H1 (cell line): ENCODE results near the gene C2orf92. TPM values are rescaled to one million over a fixed set of nuclear protein-coding genes. Genes with fewer than 3 reads are reported as not detected.

Experiments used
- CTCF ChIA-PET: fragments of 300-600 bp; sonication (Branson Sonifier 250); formaldehyde crosslinking; loops from one replicate; lab custom pipeline; 2021; ENCODE audit not compliant: partially characterized antibody; lab: Charles Lee
- POLR2A ChIA-PET: fragments of 300-600 bp; sonication (Branson Sonifier 250); formaldehyde crosslinking; loops from one replicate; lab custom pipeline; 2021; ENCODE audit warnings: inconsistent platforms; ENCODE audit not compliant: partially characterized antibody; lab: Charles Lee
- DNase-seq, 2 experiments: peaks; one replicate each; pipeline versions ENCODE4 v3.0.0 to v3.0.0-alpha.2; 2010 to 2022; ENCODE audit warnings: low spot score in 2 of 2, low read depth in 1 of 2, mixed read lengths in 1 of 2
- FAIRE-seq: peaks from 2 replicates; lab custom pipeline; 2011; peaks lifted over from hg19 to GRCh38; lab: Jason Lieb, UNC
- H2AFZ ChIP-seq: 2 replicates; pipeline ENCODE4 v1.8.1; 2012; ENCODE audit warnings: low read length, inconsistent platforms
- H2AK5ac ChIP-seq: 2 replicates; pipeline ENCODE4 v1.6.1; 2013; ENCODE audit warnings: low read depth, low read length
- H2BK120ac ChIP-seq: replicated peaks from 2 replicates; pipeline ENCODE3; 2013; ENCODE audit warnings: low read depth, low read length, inconsistent platforms
- H2BK12ac ChIP-seq: 2 replicates; pipeline ENCODE4 v1.6.1; 2013; ENCODE audit warnings: low read depth, low read length
- H2BK15ac ChIP-seq: 2 replicates; pipeline ENCODE4 v1.6.1; 2013; ENCODE audit warnings: low read length
- H2BK20ac ChIP-seq: 2 replicates; pipeline ENCODE4 v1.6.1; 2013; ENCODE audit warnings: low read length
- H2BK5ac ChIP-seq: 2 replicates; pipeline ENCODE4 v1.6.1; 2013; ENCODE audit warnings: low read depth, low read length
- H3K14ac ChIP-seq: 2 replicates; pipeline ENCODE4 v1.6.1; 2013; ENCODE audit warnings: inconsistent platforms; ENCODE audit not compliant: insufficient read length
- H3K18ac ChIP-seq: 2 replicates; pipeline ENCODE4 v1.6.1; 2013; ENCODE audit warnings: low read length; ENCODE audit errors: extremely low read depth
- H3K23ac ChIP-seq: 2 replicates; pipeline ENCODE4 v1.6.1; 2013; ENCODE audit warnings: inconsistent platforms; ENCODE audit not compliant: insufficient read length
- H3K23me2 ChIP-seq: 2 replicates; pipeline ENCODE4 v1.6.1; 2013; ENCODE audit warnings: low read depth, low read length
- H3K27ac ChIP-seq: 2 replicates; pipeline ENCODE4 v1.6.1; 2011; ENCODE audit warnings: low read depth, low read length, inconsistent platforms
- H3K27me3 ChIP-seq, 4 experiments: replicated peaks in 1 of 4; 1 replicate in 1 of 4; 2 replicates in 3 of 4; pipeline versions ENCODE4 v1.6.1 to v1.8.1; 2011 to 2013; ENCODE audit warnings: low read length in 3 of 4, mild to moderate bottlenecking in 3 of 4, inconsistent platforms in 2 of 4, mixed read lengths in 2 of 4, moderate library complexity in 1 of 4; ENCODE audit not compliant: control insufficient read depth in 3 of 4, insufficient read depth in 3 of 4; ENCODE audit errors: extremely low read depth in 1 of 4
- H3K36me3 ChIP-seq, 4 experiments: 2 replicates each; pipeline versions ENCODE4 v1.6.1 to v1.8.1; 2011 to 2013; ENCODE audit warnings: mild to moderate bottlenecking in 4 of 4, low read length in 3 of 4, moderate library complexity in 2 of 4, control low read depth in 1 of 4, inconsistent platforms in 1 of 4; ENCODE audit not compliant: insufficient read depth in 4 of 4, control insufficient read depth in 2 of 4
- H3K4ac ChIP-seq: replicated peaks from 2 replicates; pipeline ENCODE3; 2013; ENCODE audit warnings: low read length, low read depth, mixed read lengths, inconsistent platforms; ENCODE audit not compliant: insufficient read length
- H3K4me1 ChIP-seq, 4 experiments: replicated peaks in 1 of 4; 1 replicate in 1 of 4; 2 replicates in 3 of 4; pipeline versions ENCODE4 v1.6.1 to v1.8.1; 2011 to 2013; ENCODE audit warnings: low read length in 3 of 4, inconsistent platforms in 2 of 4, mixed read lengths in 1 of 4; ENCODE audit not compliant: insufficient read depth in 4 of 4, control insufficient read depth in 3 of 4
- H3K4me2 ChIP-seq, 2 experiments: 2 replicates each; pipeline versions ENCODE4 v1.6.1 to v1.8.1; 2011 to 2013; ENCODE audit warnings: low read depth in 2 of 2, low read length in 2 of 2, control low read depth in 1 of 2, inconsistent platforms in 1 of 2, mild to moderate bottlenecking in 1 of 2; ENCODE audit not compliant: insufficient read depth in 1 of 2
- H3K4me3 ChIP-seq, 4 experiments: fragments of 200-600, 300-600 bp in 1 of 4; sonication (generic), shearing (Covaris generic), sonication (Bioruptor Twin) in 1 of 4; 2 replicates each; pipeline versions ENCODE4 v1.5.1 to v1.8.1; 2011 to 2016; ENCODE audit warnings: low read length in 4 of 4, low read depth in 3 of 4, control low read depth in 2 of 4, inconsistent platforms in 2 of 4, mild to moderate bottlenecking in 2 of 4, mixed read lengths in 1 of 4, moderate library complexity in 1 of 4; ENCODE audit not compliant: insufficient read depth in 2 of 4; ENCODE audit errors: extremely low read depth in 1 of 4
- H3K56ac ChIP-seq: replicated peaks from 2 replicates; pipeline ENCODE3; 2013; ENCODE audit warnings: low read depth, mild to moderate bottlenecking, mixed read lengths, low read length, inconsistent platforms; ENCODE audit not compliant: insufficient read length
- H3K79me1 ChIP-seq: 2 replicates; pipeline ENCODE4 v1.6.1; 2013; ENCODE audit warnings: low read depth, low read length, control low read depth
- H3K79me2 ChIP-seq, 2 experiments: 2 replicates each; pipeline versions ENCODE4 v1.6.1 to v1.8.1; 2012 to 2013; ENCODE audit warnings: low read length in 2 of 2, mild to moderate bottlenecking in 2 of 2, inconsistent platforms in 1 of 2; ENCODE audit not compliant: insufficient read depth in 2 of 2, control insufficient read depth in 1 of 2
- H3K9ac ChIP-seq, 4 experiments: replicated peaks in 1 of 4; 1 replicate in 1 of 4; 2 replicates in 3 of 4; pipeline versions ENCODE4 v1.6.1 to v1.8.1; 2011 to 2013; ENCODE audit warnings: low read depth in 3 of 4, low read length in 3 of 4, control low read depth in 2 of 4, mild to moderate bottlenecking in 2 of 4, moderate library complexity in 2 of 4, inconsistent platforms in 1 of 4; ENCODE audit errors: extremely low read depth in 1 of 4
- H3K9me3 ChIP-seq, 2 experiments: 2 replicates each; pipeline versions ENCODE4 v1.6.1 to v1.8.1; 2012 to 2013; ENCODE audit warnings: mild to moderate bottlenecking in 2 of 2, moderate library complexity in 2 of 2, control low read depth in 1 of 2, inconsistent platforms in 1 of 2, low read depth in 1 of 2, low read length in 1 of 2, mixed read lengths in 1 of 2; ENCODE audit not compliant: insufficient read depth in 2 of 2
- H4K20me1 ChIP-seq, 2 experiments: replicated peaks in 1 of 2; 2 replicates each; pipeline versions ENCODE3 to v1.8.1; 2011 to 2013; ENCODE audit warnings: inconsistent platforms in 2 of 2, low read length in 2 of 2, mild to moderate bottlenecking in 1 of 2; ENCODE audit not compliant: insufficient read depth in 2 of 2, control insufficient read depth in 1 of 2
- H4K5ac ChIP-seq: 2 replicates; pipeline ENCODE4 v1.6.1; 2013; ENCODE audit warnings: low read length, low read depth, mixed read lengths, inconsistent platforms; ENCODE audit not compliant: insufficient read length
- H4K8ac ChIP-seq: 2 replicates; pipeline ENCODE4 v1.8.0; 2013; ENCODE audit warnings: mild to moderate bottlenecking, moderate library complexity, low read length, inconsistent platforms; ENCODE audit not compliant: insufficient read depth; ENCODE audit errors: extremely low read depth
- H4K91ac ChIP-seq: replicated peaks from 2 replicates; pipeline ENCODE3; 2013; ENCODE audit warnings: low read length, mixed read lengths, inconsistent platforms; ENCODE audit not compliant: insufficient read length
- BCL11A ChIP-seq, 2 experiments: IDR thresholded peaks; one replicate each; pipeline ENCODE4 v1.6.1; 2011; ENCODE audit warnings: low read depth in 2 of 2, low read length in 2 of 2, mild to moderate bottlenecking in 2 of 2
- CBX5 ChIP-seq: fragments of 300-800, 300-1000 bp; sonication (generic); IDR thresholded peaks from 2 replicates; pipeline ENCODE4 v1.7.1; 2016; ENCODE audit warnings: antibody characterized with exemption, low read length, low read depth
- CBX8 ChIP-seq: fragments of 300-800, 300-1000 bp; sonication (generic); IDR thresholded peaks from 2 replicates; pipeline ENCODE4 v1.7.1; 2016; ENCODE audit warnings: low read depth, low read length, borderline replicate concordance
- CEBPB ChIP-seq: IDR thresholded peaks from 2 replicates; pipeline ENCODE4 v1.6.1; 2012; ENCODE audit warnings: low read depth, low read length
- EZH2 ChIP-seq: fragments of 200-600 bp; sonication (generic); IDR thresholded peaks from 2 replicates; pipeline ENCODE4 v1.7.1; 2012; ENCODE audit warnings: low read depth, mild to moderate bottlenecking, moderate library complexity, low read length, inconsistent platforms; ENCODE audit not compliant: severe bottlenecking
- FOSL1 ChIP-seq: IDR thresholded peaks from 2 replicates; pipeline ENCODE4 v1.6.1; 2011; ENCODE audit warnings: mild to moderate bottlenecking, low read depth, low read length, moderate library complexity; ENCODE audit not compliant: insufficient read depth
- PHF8 ChIP-seq: fragments of 200-600 bp; sonication (generic); conservative IDR thresholded peaks from 2 replicates; pipeline ENCODE4 v1.7.1; 2012; ENCODE audit warnings: low read depth, mild to moderate bottlenecking, inconsistent platforms, low read length, moderate library complexity
- SRF ChIP-seq: IDR thresholded peaks from 2 replicates; pipeline ENCODE4 v1.6.1; 2011; ENCODE audit warnings: mild to moderate bottlenecking, low read depth, low read length, moderate library complexity
- TCF12 ChIP-seq: IDR thresholded peaks from 2 replicates; pipeline ENCODE4 v1.6.1; 2011; ENCODE audit warnings: low read depth, mild to moderate bottlenecking, low read length
- USF2 ChIP-seq: IDR thresholded peaks from 2 replicates; pipeline ENCODE4 v1.6.1; 2011; ENCODE audit warnings: low read length, improper control_type of control experiment
- WGBS, 2 experiments: shearing (Covaris generic) in 1 of 2; methylation state at CpG; one replicate each; pipeline versions ENCODE4 v1.1.6 to v1.1.7; 2013 to 2015; ENCODE audit warnings: low lambda C conversion rate in 2 of 2, mixed read lengths in 2 of 2, inconsistent platforms in 1 of 2, low coverage in 1 of 2, missing lambda C conversion rate in 1 of 2; ENCODE audit not compliant: insufficient replicate concordance in 2 of 2, insufficient coverage in 1 of 2, insufficient read length in 1 of 2; ENCODE audit errors: extremely low coverage in 1 of 2, missing lambda C conversion rate in 1 of 2; 5-methylcytosine and 5-hydroxymethylcytosine counted together
- polyA plus RNA-seq, 7 experiments: library from polyadenylated mRNA; depleted of rRNA in 3 of 7; stranded (reverse) in 5 of 7; unstranded in 2 of 7; fragments of >200 nt in 5 of 7; fragments of 200-250 nt in 2 of 7; gene quantifications; 1 replicate in 5 of 7; 2 replicates in 1 of 7; 4 replicates in 1 of 7; pipeline versions ENCODE4 v1.2.1 to v1.2.3, GENCODE V29; 2011 to 2013; ENCODE audit warnings: missing spikeins in 2 of 7, mixed read lengths in 2 of 7
- total RNA-seq: library from RNA; stranded (reverse); fragmentation: NEBNext Ultra II Directional; extraction: Animal tissue kit (Norgen Biotek cat#: 25700); gene quantifications from 2 replicates; pipeline ENCODE4 v1.2.1, GENCODE V29; 2021

Gene C2orf92
- total and polyA plus RNA-seq, 2 of the 8 experiments (the other 6 are each of a cell fraction or from before 2014, with no cell fraction given) = 2.3 to 3.7 TPM

GRCh38 chr2:97741251-97741650, 71.7 kb downstream of the C2orf92 start:
- Histone ChIP-seq H2AK5ac (no peak overlapping the region; the same call in 1 of the 2 replicates), H3K4me1 (peaks cover 0 to 2% (median 0%) of the 10 kb centered on the region in 4 experiments; a peak in 1 of 7 replicates), H2BK120ac (no peak overlapping the region), H3K79me1 (no peaks in the 10 kb centered on the region), H3K4me2 (no peak overlapping the region), H2BK20ac (no peak overlapping the region), H3K4me3 (no peak overlapping the region), H2AFZ (no peak overlapping the region), H4K8ac (no peak overlapping the region), H2BK12ac (peak overlapping the region; percentile 75; the same call in 1 of the 2 replicates), H3K18ac (no peak overlapping the region), H3K23me2 (no peaks in the 10 kb centered on the region), H2BK5ac (no peak overlapping the region), H2BK15ac (no peak overlapping the region), H3K27ac (no peak overlapping the region), H3K9me3 (no peaks in the 10 kb centered on the region), H3K9ac (no peak overlapping the region), H3K23ac (no peak overlapping the region), H3K56ac (no peak overlapping the region), H3K14ac (no peak overlapping the region), H4K20me1 (no peaks in the 10 kb centered on the region), H4K5ac (no peak overlapping the region), H3K27me3 (no peaks in the 10 kb centered on the region), H3K4ac (no peak overlapping the region), H3K36me3 (no peaks in the 10 kb centered on the region), H3K79me2 (no peaks in the 10 kb centered on the region), H4K91ac (no peak overlapping the region)
- CTCF ChIA-PET = interaction anchor here (0.6 to 10.1 kb wide), 25 partner anchors 9 to 856 kb away, joined by 3 to 149 read pairs (median 5); partner anchors contain the start of genes ACTR1B and ZAP70
- DNase-seq (no peak), FAIRE-seq (no peak)
- WGBS, 2 experiments = 94% methylated on average over 8 of the region's 20 CpGs; no CpG with 5 or more reads in 1 of the 2 experiments
- POLR2A ChIA-PET = interaction anchor here (0.8 to 1.7 kb wide), 3 partner anchors 8 to 19 kb away, joined by 3 read pairs; no protein-coding TSS in a partner anchor
- TF ChIP-seq TCF12 (no peak), CBX5 (no peak), BCL11A (IDR thresholded peaks at IDR 0.05; ENCODE audit: low read depth in 2 of 2, low read length in 2 of 2) (no peak), CEBPB (no peak), CBX8 (no peak), USF2 (no peak), FOSL1 (no peak), SRF (no peak), PHF8 (no peak), EZH2 (no peak)
